MM.1S (cell line): ENCODE measurements around the gene BEGAIN.

Experiments used
- EZH2 ChIP-seq: fragments of 300-600 bp; sonication (generic); optimal IDR thresholded peaks from 2 replicates; pipeline ENCODE3; 2017; ENCODE audit warnings: low read depth, mild to moderate bottlenecking, antibody characterized with exemption, low read length, mixed read lengths
- EZH2phosphoT487 ChIP-seq: fragments of 300-600 bp; sonication (generic); IDR thresholded peaks from 2 replicates; pipeline ENCODE4 v1.6.1; 2018; ENCODE audit warnings: antibody characterized with exemption, low read length
- TF ChIP-seq, protein P1 (sequence below): fragments of 300-600 bp; sonication (generic); IDR thresholded peaks from 2 replicates; pipeline ENCODE4 v1.5.1; 2016; ENCODE audit warnings: antibody characterized with exemption, low read length, mixed read lengths

DNA sequence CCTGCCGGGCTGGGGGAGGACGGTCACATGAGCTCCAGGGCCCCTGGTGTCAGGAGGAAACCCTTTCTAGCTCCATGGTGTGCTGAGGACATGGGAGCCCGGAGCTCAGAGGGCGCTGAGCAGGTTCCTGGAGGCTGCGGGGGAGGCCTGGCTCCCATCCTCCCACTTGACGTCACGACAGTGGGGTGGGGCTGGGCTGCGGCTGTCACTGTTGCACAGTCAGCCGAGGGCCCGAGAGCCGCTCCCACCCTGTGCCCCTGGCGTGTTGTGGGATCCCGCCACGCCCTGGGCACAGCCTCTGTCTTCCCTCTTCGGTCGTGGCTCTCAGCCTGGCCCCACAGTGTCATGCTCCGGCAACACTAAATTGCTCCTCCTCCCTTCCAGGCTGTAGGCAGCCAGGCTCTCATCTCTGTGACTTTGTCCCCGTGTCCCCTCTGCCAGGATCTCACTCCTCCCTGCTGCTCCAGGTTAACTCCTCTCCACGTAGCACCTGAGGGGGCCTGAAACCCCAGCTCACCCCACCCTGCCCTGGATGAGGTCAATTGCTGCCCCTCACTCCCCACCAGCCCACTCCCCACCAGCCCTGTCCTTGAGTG, 33.0 kb downstream of the BEGAIN start:
- TF ChIP-seq, protein P1, sequence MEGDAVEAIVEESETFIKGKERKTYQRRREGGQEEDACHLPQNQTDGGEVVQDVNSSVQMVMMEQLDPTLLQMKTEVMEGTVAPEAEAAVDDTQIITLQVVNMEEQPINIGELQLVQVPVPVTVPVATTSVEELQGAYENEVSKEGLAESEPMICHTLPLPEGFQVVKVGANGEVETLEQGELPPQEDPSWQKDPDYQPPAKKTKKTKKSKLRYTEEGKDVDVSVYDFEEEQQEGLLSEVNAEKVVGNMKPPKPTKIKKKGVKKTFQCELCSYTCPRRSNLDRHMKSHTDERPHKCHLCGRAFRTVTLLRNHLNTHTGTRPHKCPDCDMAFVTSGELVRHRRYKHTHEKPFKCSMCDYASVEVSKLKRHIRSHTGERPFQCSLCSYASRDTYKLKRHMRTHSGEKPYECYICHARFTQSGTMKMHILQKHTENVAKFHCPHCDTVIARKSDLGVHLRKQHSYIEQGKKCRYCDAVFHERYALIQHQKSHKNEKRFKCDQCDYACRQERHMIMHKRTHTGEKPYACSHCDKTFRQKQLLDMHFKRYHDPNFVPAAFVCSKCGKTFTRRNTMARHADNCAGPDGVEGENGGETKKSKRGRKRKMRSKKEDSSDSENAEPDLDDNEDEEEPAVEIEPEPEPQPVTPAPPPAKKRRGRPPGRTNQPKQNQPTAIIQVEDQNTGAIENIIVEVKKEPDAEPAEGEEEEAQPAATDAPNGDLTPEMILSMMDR = no peak
- TF ChIP-seq EZH2 (no peak), EZH2phosphoT487 (no peak)
